K562 (cell line): Measurements from ENCODE around the gene PRSS57. TPM values are rescaled to one million over a fixed set of nuclear protein-coding genes. Genes with fewer than 3 reads are reported as not detected.

Experiments used
- BRD9 ChIP-seq: fragments of 450-650 bp; IDR thresholded peaks from 2 replicates; pipeline ENCODE4 v1.6.1; 2018; ENCODE audit warnings: low read depth; ENCODE audit not compliant: partially characterized antibody
- CREB3 ChIP-seq: fragments of 450-650 bp; conservative IDR thresholded peaks from 2 replicates; pipeline ENCODE4 v1.6.1; 2016; ENCODE audit warnings: missing genetic modification characterization, low read depth, mild to moderate bottlenecking, missing compliant biosample characterization, moderate library complexity
- ESRRB ChIP-seq: fragments of 250-450 bp; sonication (Bioruptor Pico); IDR thresholded peaks from 2 replicates; pipeline ENCODE4 v1.5.0; 2020; ENCODE audit warnings: mild to moderate bottlenecking, moderate library complexity, borderline replicate concordance
- GATAD2A ChIP-seq: fragments of 450-650 bp; IDR thresholded peaks from 2 replicates; pipeline ENCODE4 v1.6.1; 2017
- HOXB6 ChIP-seq: fragments of 250-450 bp; sonication (Bioruptor Pico); IDR thresholded peaks from 2 replicates; pipeline ENCODE4 v1.5.1; 2022; ENCODE audit warnings: mild to moderate bottlenecking, borderline replicate concordance
- KDM1A ChIP-seq, 2 experiments: fragments of 450-650 bp; IDR thresholded peaks; 2 replicates each; pipeline ENCODE4 v1.6.1; 2016; ENCODE audit warnings: mild to moderate bottlenecking in 2 of 2
- KLF10 ChIP-seq: fragments of 250-450 bp; sonication (Bioruptor Pico); IDR thresholded peaks from 2 replicates; pipeline ENCODE4 v1.6.1; 2021; ENCODE audit warnings: matching md5 sums
- MIER1 ChIP-seq: fragments of 450-650 bp; IDR thresholded peaks from 2 replicates; pipeline ENCODE4 v1.6.1; 2016; ENCODE audit warnings: antibody characterized with exemption, mild to moderate bottlenecking, low read depth
- MTF1 ChIP-seq: fragments of 250-450 bp; sonication (Bioruptor Pico); IDR thresholded peaks from 2 replicates; pipeline ENCODE4 v1.9.0; 2021; ENCODE audit warnings: moderate library complexity, mild to moderate bottlenecking, inconsistent platforms, borderline replicate concordance
- NEUROD1 ChIP-seq: fragments of 150-350 bp; IDR thresholded peaks from 2 replicates; pipeline ENCODE4 v1.6.1; 2014; ENCODE audit warnings: borderline replicate concordance, low read length, low read depth; ENCODE audit not compliant: partially characterized antibody
- NR3C1 ChIP-seq: sonication (generic); formaldehyde crosslinking; IDR thresholded peaks from 2 replicates; pipeline ENCODE4 v1.8.1; 2022; ENCODE audit warnings: missing genetic modification reagents
- NUFIP1 ChIP-seq: fragments of 450-650 bp; IDR thresholded peaks from 2 replicates; pipeline ENCODE4 v1.6.1; 2018; ENCODE audit not compliant: partially characterized antibody
- RBM22 ChIP-seq: fragments of 200-400 bp; formaldehyde crosslinking; IDR thresholded peaks from 2 replicates; pipeline ENCODE4 v1.6.1; 2018; ENCODE audit warnings: low read length, low read depth; ENCODE audit not compliant: poor library complexity, severe bottlenecking
- SETDB1 ChIP-seq: IDR thresholded peaks from one replicate; pipeline ENCODE4 v1.6.1; 2012; ENCODE audit warnings: low read length, control low read depth, inconsistent platforms
- SMARCB1 ChIP-seq: IDR thresholded peaks from 2 replicates; pipeline ENCODE4 v1.6.1; 2011; ENCODE audit warnings: improper control_type of control experiment, low read depth; ENCODE audit not compliant: insufficient read length
- SRSF7 ChIP-seq: fragments of 200-400 bp; formaldehyde crosslinking; optimal IDR thresholded peaks from 2 replicates; pipeline ENCODE3; 2017; ENCODE audit warnings: mild to moderate bottlenecking, low read depth, low read length
- SRSF9 ChIP-seq: fragments of 200-400 bp; formaldehyde crosslinking; IDR thresholded peaks from 2 replicates; pipeline ENCODE4 v1.6.1; 2017; ENCODE audit warnings: low read depth, low read length, borderline replicate concordance
- TARDBP ChIP-seq: fragments of 450-650 bp; IDR thresholded peaks from 2 replicates; pipeline ENCODE4 v1.6.1; 2016
- TFE3 ChIP-seq: fragments of 450-650 bp; formaldehyde crosslinking; IDR thresholded peaks from 2 replicates; pipeline ENCODE4 v1.4.0; 2020; ENCODE audit warnings: mild to moderate bottlenecking, mixed read lengths
- U2AF1 ChIP-seq: fragments of 200-400 bp; formaldehyde crosslinking; optimal IDR thresholded peaks from 2 replicates; pipeline ENCODE3; 2017; ENCODE audit warnings: mild to moderate bottlenecking, low read depth, low read length, moderate library complexity
- ZBTB2 ChIP-seq: fragments of 450-650 bp; IDR thresholded peaks from 2 replicates; pipeline ENCODE4 v1.6.1; 2016; ENCODE audit warnings: antibody characterized with exemption
- ZBTB7A ChIP-seq: IDR thresholded peaks from 2 replicates; pipeline ENCODE4 v1.6.1; 2011; ENCODE audit warnings: low read depth, mild to moderate bottlenecking, low read length, moderate library complexity, borderline replicate concordance; ENCODE audit not compliant: control insufficient read depth
- ZNF217 ChIP-seq: sonication (generic); formaldehyde crosslinking; IDR thresholded peaks from 2 replicates; pipeline ENCODE4 v1.8.0; 2022; ENCODE audit warnings: mild to moderate bottlenecking, missing genetic modification reagents
- ZNF583 ChIP-seq: fragments of 250-450 bp; sonication (Bioruptor Pico); IDR thresholded peaks from 2 replicates; pipeline ENCODE4 v1.4.0; 2020
- polyA plus RNA-seq, 8 experiments: library from polyadenylated mRNA; depleted of rRNA in 4 of 8; stranded (reverse) in 5 of 8; unstranded in 3 of 8; fragments of >200 nt; fragmentation: Nextera tagmentation in 2 of 8; fragmentation: Illumina TruSeq in 1 of 8; extraction: Ambion mirVana in 2 of 8; extraction: Trizol in 1 of 8; gene quantifications; 2 replicates each; pipeline versions ENCODE4 v1.2.1 to v1.2.3, GENCODE V29; 2011 to 2014; ENCODE audit warnings: inconsistent platforms in 1 of 8, missing spikeins in 1 of 8
- total RNA-seq, 7 experiments: library from RNA; depleted of rRNA in 6 of 7; stranded (reverse); fragments of >200 nt in 6 of 7; fragmentation: Illumina TruSeq in 2 of 7; extraction: Trizol in 2 of 7; gene quantifications; 2 replicates each; pipeline versions ENCODE4 v1.2.1 to v1.2.3, GENCODE V29; 2011 to 2021; ENCODE audit warnings: low replicate concordance in 1 of 7
- TF ChIP-seq, protein P1 (sequence below): sonication (generic); IDR thresholded peaks from 2 replicates; pipeline ENCODE4 v1.6.1; 2016

PRSS57 gene
- total and polyA plus RNA-seq, 9 of the 15 experiments (the other 6 are each of a cell fraction or from before 2014, with no cell fraction given), result 0.06 to 2.5 (median 1.3) TPM; not detected in 3

- TF ChIP-seq ZBTB2 (no peak), MTF1 (CRISPR knock-in tag) (no peak), NEUROD1 (peak; percentile 41), ZNF583 (CRISPR knock-in tag) (no peak), ZNF217 (CRISPR knock-in tag) (no peak), NR3C1 (CRISPR knock-in tag) (no peak), BRD9 (no peak), CREB3 (tag) (no peak), RBM22 (peak; percentile 94), SETDB1 (no peak), MIER1 (no peak), GATAD2A (no peak), KLF10 (CRISPR knock-in tag) (no peak), SMARCB1 (no peak), ZBTB7A (0 out of 2 replicates have a peak, but pooled peaks have one; percentile 53), TFE3 (no peak), HOXB6 (CRISPR knock-in tag) (no peak), TARDBP (no peak), SRSF7 (no peak), U2AF1 (no peak), NUFIP1 (no peak), ESRRB (CRISPR knock-in tag) (no peak), SRSF9 (no peak), KDM1A (IDR thresholded peaks at IDR 0.05) (peak; percentile 23 to 65; a peak in 3 of 4 replicates)
- TF ChIP-seq, protein P1, sequence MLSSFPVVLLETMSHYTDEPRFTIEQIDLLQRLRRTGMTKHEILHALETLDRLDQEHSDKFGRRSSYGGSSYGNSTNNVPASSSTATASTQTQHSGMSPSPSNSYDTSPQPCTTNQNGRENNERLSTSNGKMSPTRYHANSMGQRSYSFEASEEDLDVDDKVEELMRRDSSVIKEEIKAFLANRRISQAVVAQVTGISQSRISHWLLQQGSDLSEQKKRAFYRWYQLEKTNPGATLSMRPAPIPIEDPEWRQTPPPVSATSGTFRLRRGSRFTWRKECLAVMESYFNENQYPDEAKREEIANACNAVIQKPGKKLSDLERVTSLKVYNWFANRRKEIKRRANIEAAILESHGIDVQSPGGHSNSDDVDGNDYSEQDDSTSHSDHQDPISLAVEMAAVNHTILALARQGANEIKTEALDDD, result no peak
Observed at GRCh38 chr19:719636-720344, 24.5 kb upstream of the PRSS57 start (continued).
